ENCODE measurements around the gene PRKCB. TPM values are rescaled to one million over a fixed set of nuclear protein-coding genes. Genes with fewer than 3 reads are reported as not detected.

Gene PRKCB
- total RNA-seq, 1 donor from 2014 or later, result 12.7 TPM

GRCh38 chr16:23950898-23951297 is 115.1 kb downstream of the PRKCB start:
- ATAC-seq, result no peak
- intact Hi-C loops (cut with DNase I), result no loop called here
- DNase-seq (ENCODE audit: low spot score), result no peak

GRCh38 chr16:23952128-23952970 is 116.6 kb downstream of the PRKCB start:
- ATAC-seq, result peak; percentile 71
- intact Hi-C loops (cut with DNase I), result no loop called here
- DNase-seq (ENCODE audit: low spot score), result no peak

GRCh38 chr16:23952971-23953300 is 117.2 kb downstream of the PRKCB start:
- ATAC-seq (no peak), DNase-seq (ENCODE audit: low spot score) (no peak)
- intact Hi-C loops (cut with DNase I), result no loop called here

GRCh38 chr16:23953476-23953875 is 117.7 kb downstream of the PRKCB start:
- DNase-seq (ENCODE audit: low spot score) (no peak), ATAC-seq (no peak)
- intact Hi-C loops (cut with DNase I), result no loop called here

- no peak for DNase-seq (ENCODE audit: low spot score)
- no peak for ATAC-seq
- intact Hi-C loops (cut with DNase I), result no loop called here
These were observed 119.3 kb downstream of the PRKCB start for GRCh38 chr16:23955088-23955487.

- DNase-seq (ENCODE audit: low spot score) (no peak), ATAC-seq (no peak)
- intact Hi-C loops (cut with DNase I), result no loop called here
These were observed 121.5 kb downstream of the PRKCB start for GRCh38 chr16:23957287-23957686.

- ATAC-seq (no peak), DNase-seq (ENCODE audit: low spot score) (no peak)
- intact Hi-C loops (cut with DNase I), result no loop called here
These were observed 123.4 kb downstream of the PRKCB start for GRCh38 chr16:23959072-23959751.

GRCh38 chr16:23959752-23960072 is 123.9 kb downstream of the PRKCB start:
- intact Hi-C loops (cut with DNase I), result no loop called here
- ATAC-seq, result no peak
- DNase-seq (ENCODE audit: low spot score), result no peak

- intact Hi-C loops (cut with DNase I), result no loop called here
- ATAC-seq, result no peak
- no peak for DNase-seq (ENCODE audit: low spot score)
These were observed 124.5 kb downstream of the PRKCB start for GRCh38 chr16:23960081-23960885.

- ATAC-seq, result no peak
- DNase-seq (ENCODE audit: low spot score), result no peak
- intact Hi-C loops (cut with DNase I), result no loop called here
These were observed 126.2 kb downstream of the PRKCB start for GRCh38 chr16:23962001-23962400.

- no peak for ATAC-seq
- no peak for DNase-seq (ENCODE audit: low spot score)
- intact Hi-C loops (cut with DNase I), result no loop called here
These were observed 128.4 kb downstream of the PRKCB start for GRCh38 chr16:23964136-23964535.

GRCh38 chr16:23965137-23965733 is 129.5 kb downstream of the PRKCB start:
- ATAC-seq, result no peak
- intact Hi-C loops (cut with DNase I), result no loop called here
- DNase-seq (ENCODE audit: low spot score), result no peak

- ATAC-seq (no peak), DNase-seq (ENCODE audit: low spot score) (no peak)
These were observed 131.0 kb downstream of the PRKCB start for GRCh38 chr16:23966597-23967394.

GRCh38 chr16:23967775-23968174 is 132.0 kb downstream of the PRKCB start:
- DNase-seq (ENCODE audit: low spot score), result no peak
- intact Hi-C loops (cut with DNase I), result no loop called here
- ATAC-seq, result no peak

More at GRCh38 chr16:23966597-23967394, 131.0 kb downstream of the PRKCB start:
- intact Hi-C loops (cut with DNase I), result no loop called here

- ATAC-seq, result no peak
- intact Hi-C loops (cut with DNase I), result no loop called here
- DNase-seq (ENCODE audit: low spot score), result no peak
These were observed 132.4 kb downstream of the PRKCB start for GRCh38 chr16:23968176-23968575.

- intact Hi-C loops (cut with DNase I), result no loop called here
- DNase-seq (ENCODE audit: low spot score), result no peak
- no peak for ATAC-seq
These were observed 133.9 kb downstream of the PRKCB start for GRCh38 chr16:23969468-23970297.

GRCh38 chr16:23974223-23974622 is 138.4 kb downstream of the PRKCB start:
- no peak for DNase-seq (ENCODE audit: low spot score)
- ATAC-seq, result no peak
- intact Hi-C loops (cut with DNase I), result no loop called here

- intact Hi-C loops (cut with DNase I), result no loop called here
- DNase-seq (ENCODE audit: low spot score), result no peak
- no peak for ATAC-seq
These were observed 139.5 kb downstream of the PRKCB start for GRCh38 chr16:23975293-23975692.

Measured in sciatic nerve (tissue), 2 donors.